C4-2B (cell line): ENCODE results near the gene TOP3A.

Source experiments
- CTCF ChIP-seq: fragments of 450-650 bp; conservative IDR thresholded peaks from 2 replicates; pipeline ENCODE4 v1.5.1; 2017; ENCODE audit warnings: mild to moderate bottlenecking
- ZFX ChIP-seq: fragments of 450-650 bp; IDR thresholded peaks from 2 replicates; pipeline ENCODE4 v1.6.1; 2017

- TF ChIP-seq CTCF (no peak), ZFX (no peak)
These were observed 50.7 kb downstream of the TOP3A start for GRCh38 chr17:18263885-18264682.
